Activated CD8-positive, alpha-beta memory T cell treated with anti-CD3 and anti-CD28 coated beads for 36 hours (primary cell): ENCODE results near the gene S1PR3. TPM values are rescaled to one million over a fixed set of nuclear protein-coding genes. Genes with fewer than 3 reads are reported as not detected.

Experiments
- CTCF ChIA-PET: fragments of 350-600 bp; sonication (Branson Sonifier 250); formaldehyde crosslinking; loops from one replicate; lab custom pipeline; 2021; ENCODE audit warnings: antibody characterized with exemption; lab: Charles Lee
- POLR2A ChIA-PET: fragments of 350-600 bp; sonication (Branson Sonifier 250); formaldehyde crosslinking; loops from one replicate; lab custom pipeline; 2021; ENCODE audit warnings: antibody characterized with exemption; lab: Charles Lee
- total RNA-seq, 2 experiments: library from RNA; stranded (reverse); gene quantifications; one replicate each; pipeline ENCODE4 v1.2.3, GENCODE V29; 2021

Gene S1PR3
- total RNA-seq, 2 experiments from 2014 or later, result 0.59 to 0.67 TPM

GRCh38 chr9:88988796-88989641 is 2.2 kb upstream of the S1PR3 start:
- CTCF ChIA-PET, result no interaction called here
- POLR2A ChIA-PET, result no interaction called here

GRCh38 chr9:88990041-88990728 is 1.1 kb upstream of the S1PR3 start:
- ChIA-PET POLR2A (no interaction called here), CTCF (no interaction called here)

- ChIA-PET POLR2A (no interaction called here), CTCF (no interaction called here)
Observed at GRCh38 chr9:88990729-88991065, 571 bp upstream of the S1PR3 start.

GRCh38 chr9:88992556-88992955 is 1.3 kb downstream of the S1PR3 start:
- ChIA-PET POLR2A (no interaction called here), CTCF (no interaction called here)

- ChIA-PET POLR2A (no interaction called here), CTCF (no interaction called here)
Observed at GRCh38 chr9:88993327-88993726, 2.1 kb downstream of the S1PR3 start.

GRCh38 chr9:88993871-88994460 is 2.7 kb downstream of the S1PR3 start:
- CTCF ChIA-PET, result no interaction called here
- POLR2A ChIA-PET, result no interaction called here

GRCh38 chr9:88994469-88995199 is 3.4 kb downstream of the S1PR3 start:
- ChIA-PET POLR2A (no interaction called here), CTCF (no interaction called here)

- CTCF ChIA-PET, result no interaction called here
- POLR2A ChIA-PET, result no interaction called here
Observed at GRCh38 chr9:88995200-88995577, 3.9 kb downstream of the S1PR3 start.

- ChIA-PET CTCF (no interaction called here), POLR2A (no interaction called here)
Observed at GRCh38 chr9:88995627-88996026, 4.4 kb downstream of the S1PR3 start.

- ChIA-PET POLR2A (no interaction called here), CTCF (no interaction called here)
Observed at GRCh38 chr9:88996046-88996920, 5.0 kb downstream of the S1PR3 start.

GRCh38 chr9:88996921-88997235 is 5.6 kb downstream of the S1PR3 start:
- CTCF ChIA-PET, result no interaction called here
- POLR2A ChIA-PET, result no interaction called here

- CTCF ChIA-PET, result no interaction called here
- POLR2A ChIA-PET, result no interaction called here
Observed at GRCh38 chr9:88997646-88998045, 6.4 kb downstream of the S1PR3 start.

- POLR2A ChIA-PET, result no interaction called here
- CTCF ChIA-PET, result no interaction called here
Observed at GRCh38 chr9:88998503-88998902, 7.2 kb downstream of the S1PR3 start.

- POLR2A ChIA-PET, result no interaction called here
- CTCF ChIA-PET, result no interaction called here
Observed at GRCh38 chr9:88998911-88999310, 7.6 kb downstream of the S1PR3 start.

GRCh38 chr9:89000371-89000781 is 9.1 kb downstream of the S1PR3 start:
- ChIA-PET POLR2A (no interaction called here), CTCF (interaction anchor here (0.6 to 1.4 kb wide), 5 partner anchors 10 to 404 kb away, joined by 3 to 4 read pairs (median 4); no protein-coding TSS in a partner anchor)

GRCh38 chr9:89000973-89001916 is 10.0 kb downstream of the S1PR3 start:
- ChIA-PET CTCF (interaction anchor here (0.6 to 1.4 kb wide), 5 partner anchors 9 to 405 kb away, joined by 3 to 4 read pairs (median 4); no protein-coding TSS in a partner anchor), POLR2A (no interaction called here)

- POLR2A ChIA-PET, result no interaction called here
- CTCF ChIA-PET, result interaction anchor here (0.6 to 1.4 kb wide), 2 partner anchors 15 to 1025 kb away, joined by 3 to 4 read pairs; no protein-coding TSS in a partner anchor
Observed at GRCh38 chr9:89001917-89002540, 10.8 kb downstream of the S1PR3 start.

- CTCF ChIA-PET, result no interaction called here
- POLR2A ChIA-PET, result no interaction called here
Observed at GRCh38 chr9:89002987-89003386, 11.7 kb downstream of the S1PR3 start.
